IgD-negative memory B cell (primary cell): ENCODE results near the gene DOCK9. TPM values are rescaled to one million over a fixed set of nuclear protein-coding genes. Genes with fewer than 3 reads are reported as not detected.
A peak's percentile ranks its signal among the peaks of the same experiment; 100 is the strongest.

Experiments used
- H3K27ac Mint-ChIP-seq, 3 donors: one replicate each; pipeline ENCODE4 v1.8.0; 2020 to 2022; ENCODE audit warnings: mild to moderate bottlenecking in 3 of 3, mixed read lengths in 3 of 3, moderate library complexity in 1 of 3
- H3K27me3 Mint-ChIP-seq: one replicate; pipeline ENCODE4 v1.8.0; 2021; ENCODE audit warnings: mixed read lengths
- H3K36me3 Mint-ChIP-seq: one replicate; pipeline ENCODE4 v1.8.0; 2020; ENCODE audit warnings: mild to moderate bottlenecking, mixed read lengths
- H3K4me1 Mint-ChIP-seq, 3 donors: one replicate each; pipeline ENCODE4 v1.8.0; 2020 to 2022; ENCODE audit warnings: mixed read lengths in 3 of 3, mild to moderate bottlenecking in 1 of 3
- H3K4me3 Mint-ChIP-seq, 4 donors: one replicate each; pipeline ENCODE4 v1.8.0; 2020 to 2022; ENCODE audit warnings: mild to moderate bottlenecking in 4 of 4, mixed read lengths in 4 of 4, moderate library complexity in 3 of 4
- H3K9me3 Mint-ChIP-seq, 3 donors: one replicate each; pipeline ENCODE4 v1.8.0; 2020 to 2021; ENCODE audit warnings: mixed read lengths in 3 of 3, mild to moderate bottlenecking in 1 of 3
- polyA plus RNA-seq: library from polyadenylated mRNA; unstranded; fragments of 300-500 nt; fragmentation: Illumina TruSeq; gene quantifications from one replicate; pipeline ENCODE4 v1.2.3, GENCODE V29; 2021

The DOCK9 gene
- polyA plus RNA-seq, 1 donor from 2014 or later = 4.1 TPM

DNA sequence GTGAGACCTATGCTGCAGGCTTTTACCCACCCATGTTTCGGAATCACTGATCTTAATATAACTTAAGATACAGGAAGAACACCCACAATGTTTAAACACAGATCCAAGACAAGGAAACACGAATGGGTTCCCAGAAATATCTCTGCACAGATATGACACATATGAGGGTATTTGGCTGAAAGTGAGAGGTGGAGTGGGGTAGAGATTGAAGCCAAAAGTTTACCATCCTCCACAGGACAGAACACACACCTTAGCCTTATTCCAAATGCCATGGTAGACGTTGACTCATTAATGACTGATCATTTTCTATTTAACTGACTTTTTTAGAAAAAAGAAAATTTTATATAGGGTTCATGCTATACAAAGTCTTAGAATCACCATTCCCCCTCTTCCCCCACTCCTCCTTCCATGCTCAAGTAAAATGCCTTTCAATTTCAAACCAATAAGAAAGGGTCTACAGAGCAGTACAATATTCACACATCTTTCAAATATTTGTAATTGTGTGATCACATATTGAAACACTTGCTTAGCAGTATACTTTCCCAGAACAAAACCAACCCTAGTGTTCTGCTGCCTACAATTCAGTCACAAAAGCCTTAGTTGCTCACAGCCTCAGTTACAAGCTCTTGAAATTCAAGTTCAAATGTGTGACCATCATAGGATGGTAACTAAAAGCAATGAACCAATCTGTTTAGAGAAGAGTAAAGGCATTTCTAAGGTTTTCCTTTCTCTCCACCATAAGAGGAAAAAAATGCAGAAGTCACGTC is 11.8 kb upstream of the DOCK9 start:
- peaks cover 0 to 10% (median 5%) of the 10 kb centered on the region in 3 donors for H3K4me1 Mint-ChIP-seq
- H3K27me3 Mint-ChIP-seq = no peaks in the 10 kb centered on the region
- H3K27ac Mint-ChIP-seq = no peak overlapping the region
- peak overlapping the region in 1 of 4 donors; percentile 22 for H3K4me3 Mint-ChIP-seq
- no peaks in the 10 kb centered on the region for H3K9me3 Mint-ChIP-seq
- peaks cover 8% of the 10 kb centered on the region for H3K36me3 Mint-ChIP-seq

DNA sequence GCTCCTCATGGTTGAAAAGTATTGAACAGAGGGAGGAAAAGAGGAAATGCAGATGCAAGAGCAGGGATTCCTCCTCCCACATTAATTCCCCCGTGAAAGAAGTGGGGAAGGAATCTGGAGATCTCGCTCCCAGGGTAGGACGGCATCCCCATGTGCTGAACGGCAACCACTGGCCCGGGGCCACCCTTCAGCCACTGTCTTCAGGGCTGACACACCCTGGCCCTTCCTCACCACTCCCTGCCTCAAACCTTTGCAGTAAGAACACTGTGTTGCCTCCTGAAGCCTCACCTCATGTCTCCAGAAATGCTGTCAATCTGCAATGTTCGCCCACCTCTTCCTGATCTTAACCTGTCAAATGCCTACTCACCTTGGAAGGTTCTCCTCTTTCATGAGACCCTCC is 10.9 kb upstream of the DOCK9 start:
- H3K36me3 Mint-ChIP-seq = peaks cover 8% of the 10 kb centered on the region
- no peaks in the 10 kb centered on the region for H3K9me3 Mint-ChIP-seq
- no peak overlapping the region for H3K27ac Mint-ChIP-seq
- peaks cover 0 to 10% (median 5%) of the 10 kb centered on the region in 3 donors for H3K4me1 Mint-ChIP-seq
- H3K4me3 Mint-ChIP-seq = no peak overlapping the region
- H3K27me3 Mint-ChIP-seq = no peaks in the 10 kb centered on the region

GRCh38 chr13:98988277-98988676 is 10.4 kb upstream of the DOCK9 start:
- no peak overlapping the region for H3K27ac Mint-ChIP-seq
- H3K4me3 Mint-ChIP-seq = no peak overlapping the region
- H3K9me3 Mint-ChIP-seq = no peaks in the 10 kb centered on the region
- H3K27me3 Mint-ChIP-seq = no peaks in the 10 kb centered on the region
- H3K4me1 Mint-ChIP-seq = peaks cover under 1 to 10% (median 5%) of the 10 kb centered on the region in 3 donors
- peaks cover 6% of the 10 kb centered on the region for H3K36me3 Mint-ChIP-seq

DNA sequence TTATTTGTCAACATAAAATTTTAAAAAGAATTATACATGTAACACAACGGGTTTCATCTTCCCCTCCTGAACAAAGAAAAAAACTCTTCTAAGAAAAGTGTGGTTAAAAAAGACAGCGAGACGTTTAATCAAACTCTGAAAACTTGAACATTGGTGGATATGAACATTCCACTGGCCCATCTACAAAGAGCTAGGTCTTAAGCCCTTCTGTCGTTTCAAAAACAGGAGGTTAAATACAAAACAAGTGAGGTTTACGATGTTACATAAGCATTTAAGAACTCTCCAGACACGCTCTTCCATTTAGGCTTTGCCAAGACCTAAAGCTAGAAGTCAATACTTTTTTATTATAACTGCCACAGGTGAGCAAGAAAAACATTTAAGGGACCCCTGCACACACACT is 9.4 kb upstream of the DOCK9 start:
- Mint-ChIP-seq H3K36me3 (peaks cover 3% of the 10 kb centered on the region), H3K27ac (no peak overlapping the region), H3K9me3 (no peaks in the 10 kb centered on the region), H3K4me3 (no peak overlapping the region), H3K4me1 (peaks cover 1 to 8% (median 6%) of the 10 kb centered on the region in 3 donors), H3K27me3 (no peaks in the 10 kb centered on the region)

DNA sequence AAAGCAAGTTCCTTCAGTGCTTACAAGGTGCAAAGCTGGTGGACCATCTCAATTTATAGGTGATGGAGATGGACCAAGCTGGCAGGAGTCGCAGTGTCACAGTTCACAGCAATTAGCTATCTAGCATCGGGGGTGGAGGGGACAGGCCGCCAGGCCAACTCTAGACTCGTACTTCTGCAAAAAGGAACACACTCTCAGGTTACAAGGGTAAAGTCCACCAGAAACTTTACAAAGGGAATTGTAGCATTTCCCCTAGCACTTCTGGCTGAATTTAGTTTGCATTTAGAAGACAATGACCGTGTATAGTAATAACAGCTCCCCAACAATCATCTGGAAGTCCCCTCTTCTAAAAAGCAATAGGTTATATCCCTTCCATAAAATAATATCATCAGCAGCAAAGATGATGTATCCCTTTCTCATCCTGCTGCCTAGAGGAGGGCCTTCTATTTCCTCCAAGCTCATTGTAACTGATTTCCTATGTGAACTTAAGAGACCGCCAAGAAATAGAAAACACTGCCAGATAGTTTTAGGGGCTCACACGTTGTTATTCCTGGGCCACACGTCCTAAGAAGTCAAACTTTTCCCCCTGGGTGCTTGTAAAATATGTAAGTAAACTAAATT is 8.5 kb upstream of the DOCK9 start:
- H3K27ac Mint-ChIP-seq = peak overlapping the region in 1 of 3 donors; percentile 20
- no peaks in the 10 kb centered on the region for H3K9me3 Mint-ChIP-seq
- H3K36me3 Mint-ChIP-seq = peaks cover 6% of the 10 kb centered on the region
- H3K27me3 Mint-ChIP-seq = no peaks in the 10 kb centered on the region
- H3K4me1 Mint-ChIP-seq = peaks cover 3 to 12% (median 10%) of the 10 kb centered on the region in 3 donors
- no peak overlapping the region for H3K4me3 Mint-ChIP-seq

DNA sequence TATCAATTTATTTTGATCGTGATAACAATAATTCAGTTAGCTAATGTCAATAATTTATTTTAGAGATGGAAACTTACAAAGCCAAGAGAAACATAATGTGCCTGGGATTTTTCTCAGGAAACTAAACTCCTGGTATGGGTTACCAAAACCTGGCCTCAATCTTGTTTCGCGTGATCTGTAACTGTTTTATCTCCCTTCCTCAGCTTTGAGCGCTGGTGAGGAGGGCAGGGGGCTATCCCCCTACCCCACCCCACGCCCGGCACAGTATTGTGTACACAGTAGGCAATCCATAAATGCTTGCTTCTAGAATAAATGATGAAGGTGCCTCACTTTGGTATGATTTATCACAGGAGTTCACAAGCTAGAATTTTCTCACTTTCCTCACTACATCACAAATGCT is 7.7 kb upstream of the DOCK9 start:
- no peak overlapping the region for H3K27ac Mint-ChIP-seq
- peaks cover 3 to 12% (median 10%) of the 10 kb centered on the region in 3 donors for H3K4me1 Mint-ChIP-seq
- no peak overlapping the region for H3K4me3 Mint-ChIP-seq
- H3K9me3 Mint-ChIP-seq = no peaks in the 10 kb centered on the region
- peaks cover 6% of the 10 kb centered on the region for H3K36me3 Mint-ChIP-seq
- H3K27me3 Mint-ChIP-seq = no peaks in the 10 kb centered on the region

- no peak overlapping the region for H3K4me3 Mint-ChIP-seq
Measured at GRCh38 chr13:98984983-98985382, 7.1 kb upstream of the DOCK9 start.

GRCh38 chr13:98984118-98984517 is 6.3 kb upstream of the DOCK9 start:
- H3K4me1 Mint-ChIP-seq = peaks cover 3 to 12% (median 10%) of the 10 kb centered on the region in 3 donors
- peaks cover 4% of the 10 kb centered on the region for H3K36me3 Mint-ChIP-seq
- no peak overlapping the region for H3K27ac Mint-ChIP-seq
- no peaks in the 10 kb centered on the region for H3K9me3 Mint-ChIP-seq
- H3K27me3 Mint-ChIP-seq = no peaks in the 10 kb centered on the region
- H3K4me3 Mint-ChIP-seq = peak overlapping the region in 1 of 4 donors; percentile 64

More at GRCh38 chr13:98984983-98985382, 7.1 kb upstream of the DOCK9 start:
- peaks cover 3 to 12% (median 10%) of the 10 kb centered on the region in 3 donors for H3K4me1 Mint-ChIP-seq
- H3K9me3 Mint-ChIP-seq = no peaks in the 10 kb centered on the region
- no peak overlapping the region for H3K27ac Mint-ChIP-seq
- H3K27me3 Mint-ChIP-seq = no peaks in the 10 kb centered on the region
- peaks cover 4% of the 10 kb centered on the region for H3K36me3 Mint-ChIP-seq

- Mint-ChIP-seq H3K36me3 (peaks cover 4% of the 10 kb centered on the region), H3K4me1 (peaks cover 3 to 10% (median 10%) of the 10 kb centered on the region in 3 donors), H3K27me3 (no peaks in the 10 kb centered on the region), H3K9me3 (no peaks in the 10 kb centered on the region), H3K27ac (no peak overlapping the region), H3K4me3 (no peak overlapping the region)
Measured at GRCh38 chr13:98983182-98983581, 5.3 kb upstream of the DOCK9 start.

DNA sequence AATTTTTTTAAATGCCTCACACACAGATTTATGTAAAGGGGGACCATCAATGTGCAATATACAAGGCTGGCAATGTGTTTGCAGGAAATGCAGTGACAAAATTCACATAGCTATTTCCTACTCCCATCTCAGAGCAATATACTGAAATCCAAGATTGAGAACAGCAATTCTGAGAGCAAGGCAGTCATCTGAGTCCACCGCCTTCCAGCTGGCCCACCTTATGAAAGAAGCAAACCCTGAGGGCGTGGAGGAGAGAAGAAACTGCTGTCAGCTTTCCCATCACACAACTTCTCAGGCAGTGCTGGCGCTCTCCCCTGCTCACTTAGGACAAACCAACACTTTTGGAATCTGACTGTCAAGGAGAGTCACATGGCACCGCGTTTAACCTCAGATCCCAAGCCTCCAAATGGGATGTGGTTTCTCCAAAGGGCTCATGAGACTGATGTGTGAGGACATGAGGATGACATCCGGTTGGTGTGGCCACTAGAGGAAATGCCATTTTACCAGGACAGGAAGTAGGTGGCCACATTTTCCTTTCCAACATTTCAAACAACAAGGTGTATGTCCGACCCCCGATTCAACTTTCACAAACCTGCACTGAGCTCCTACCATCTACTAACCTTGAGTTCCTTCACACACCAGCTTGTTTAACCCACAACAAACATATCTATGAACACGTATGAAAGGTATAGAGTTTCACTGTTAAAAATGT is 3.7 kb upstream of the DOCK9 start:
- Mint-ChIP-seq H3K4me3 (no peak overlapping the region), H3K27me3 (no peaks in the 10 kb centered on the region), H3K9me3 (no peaks in the 10 kb centered on the region), H3K36me3 (peaks cover 4% of the 10 kb centered on the region), H3K27ac (no peak overlapping the region), H3K4me1 (peaks cover 7 to 13% (median 10%) of the 10 kb centered on the region in 3 donors)

- no peak overlapping the region for H3K4me3 Mint-ChIP-seq
- H3K27ac Mint-ChIP-seq = no peak overlapping the region
- peaks cover 15 to 25% (median 23%) of the 10 kb centered on the region in 3 donors for H3K4me1 Mint-ChIP-seq
- H3K36me3 Mint-ChIP-seq = peaks cover 4% of the 10 kb centered on the region
- H3K27me3 Mint-ChIP-seq = no peaks in the 10 kb centered on the region
- H3K9me3 Mint-ChIP-seq = no peaks in the 10 kb centered on the region
Measured at GRCh38 chr13:98979012-98979660, 1.3 kb upstream of the DOCK9 start.

DNA sequence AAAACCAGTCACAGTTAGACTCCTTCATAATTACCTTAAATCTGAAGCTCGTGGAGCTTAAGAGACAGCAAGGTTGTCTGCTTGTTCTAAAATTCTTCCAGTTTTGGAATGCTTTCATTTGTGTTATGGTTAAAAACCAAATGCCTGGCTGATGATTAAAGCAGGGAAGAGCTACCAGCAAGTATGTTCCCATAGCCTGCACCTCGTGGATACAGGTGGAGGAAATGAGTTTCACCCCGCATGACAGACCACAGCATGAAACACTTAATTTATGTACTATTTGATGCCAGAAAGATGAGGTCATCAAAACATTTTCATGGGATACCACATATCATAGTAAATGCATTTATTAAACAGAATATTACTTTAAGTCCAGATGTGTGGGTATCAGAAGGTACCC is 416 bp upstream of the DOCK9 start:
- Mint-ChIP-seq H3K4me3 (no peak overlapping the region), H3K27ac (no peak overlapping the region), H3K27me3 (peaks cover 1% of the 10 kb centered on the region), H3K36me3 (peaks cover 4% of the 10 kb centered on the region), H3K4me1 (peaks cover 21 to 28% (median 27%) of the 10 kb centered on the region in 3 donors), H3K9me3 (no peaks in the 10 kb centered on the region)

- Mint-ChIP-seq H3K4me1 (peaks cover 23 to 25% (median 23%) of the 10 kb centered on the region in 3 donors), H3K27me3 (peaks cover 1% of the 10 kb centered on the region), H3K27ac (no peak overlapping the region), H3K36me3 (no peaks in the 10 kb centered on the region), H3K4me3 (no peak overlapping the region), H3K9me3 (no peaks in the 10 kb centered on the region)
Measured at GRCh38 chr13:98976941-98977340, 923 bp downstream of the DOCK9 start.

DNA sequence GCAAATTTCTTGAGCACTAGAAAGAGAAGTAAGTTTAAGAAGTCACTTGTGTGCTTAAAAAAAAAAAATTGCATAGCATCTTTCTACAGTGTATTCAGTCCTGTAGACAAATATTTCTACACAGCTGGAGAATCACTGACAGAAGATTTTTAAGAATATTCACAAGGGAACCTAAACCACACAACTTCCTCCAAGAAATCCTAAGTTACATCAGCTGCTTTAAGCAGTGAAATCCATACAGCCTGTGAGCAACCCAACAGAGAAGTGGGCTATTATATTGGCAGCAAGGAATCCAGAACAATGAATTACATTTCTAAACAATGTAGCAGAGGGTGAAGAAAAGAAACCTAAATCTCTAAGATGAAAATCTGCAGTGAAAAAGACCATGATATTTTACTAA is 1.5 kb downstream of the DOCK9 start:
- peaks cover 19 to 23% (median 21%) of the 10 kb centered on the region in 3 donors for H3K4me1 Mint-ChIP-seq
- H3K4me3 Mint-ChIP-seq = no peak overlapping the region
- H3K9me3 Mint-ChIP-seq = no peaks in the 10 kb centered on the region
- H3K27ac Mint-ChIP-seq = no peak overlapping the region
- peaks cover 1% of the 10 kb centered on the region for H3K27me3 Mint-ChIP-seq
- H3K36me3 Mint-ChIP-seq = no peaks in the 10 kb centered on the region

DNA sequence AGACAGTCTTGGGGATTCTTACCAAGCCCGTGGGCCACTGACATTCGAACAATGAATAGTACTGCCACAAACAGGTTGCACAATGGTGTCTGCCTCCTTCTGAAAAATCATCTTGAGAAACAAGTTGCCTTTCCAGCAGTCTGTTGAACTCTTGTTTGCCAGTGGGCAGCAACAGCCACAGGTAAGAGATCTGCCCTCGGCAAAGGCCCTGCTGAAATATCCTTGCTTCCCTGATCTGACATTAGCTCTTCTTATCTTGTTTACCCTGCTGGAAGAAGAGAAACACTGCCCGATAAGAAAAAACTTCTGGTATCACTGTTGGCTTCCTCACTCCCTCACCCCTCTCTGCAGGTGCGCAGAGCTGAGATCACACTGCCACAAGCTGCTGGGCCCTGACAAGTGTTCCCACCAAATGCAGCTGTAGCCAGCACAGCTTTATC is 2.0 kb downstream of the DOCK9 start:
- H3K4me1 Mint-ChIP-seq = peaks cover 19 to 23% (median 21%) of the 10 kb centered on the region in 3 donors
- H3K4me3 Mint-ChIP-seq = peak overlapping the region in 1 of 4 donors; percentile 19
- H3K27ac Mint-ChIP-seq = peak overlapping the region in 1 of 3 donors; percentile 44
- peaks cover 1% of the 10 kb centered on the region for H3K27me3 Mint-ChIP-seq
- no peaks in the 10 kb centered on the region for H3K9me3 Mint-ChIP-seq
- H3K36me3 Mint-ChIP-seq = no peaks in the 10 kb centered on the region
